GM18507 (cell line): ENCODE measurements around the gene SOX11.

Experiments used
- DNase-seq: peaks from one replicate; pipeline ENCODE4 v3.0.0; 2011; ENCODE audit warnings: low read depth; ENCODE audit not compliant: insufficient read length; ENCODE audit errors: extremely low spot score
- FAIRE-seq: peaks from 2 replicates; lab custom pipeline; 2011; peaks lifted over from hg19 to GRCh38; lab: Jason Lieb, UNC

Gene SOX11

GRCh38 chr2:5690718-5691220, 1.4 kb upstream of the SOX11 start:
- no peak for FAIRE-seq
- DNase-seq, result no peak

GRCh38 chr2:5691221-5691984, 781 bp upstream of the SOX11 start:
- no peak for FAIRE-seq
- no peak for DNase-seq

- FAIRE-seq (no peak), DNase-seq (no peak)
Observed at GRCh38 chr2:5692561-5693286, 540 bp downstream of the SOX11 start.

- no peak for DNase-seq
- no peak for FAIRE-seq
Observed at GRCh38 chr2:5693287-5694201, 1.4 kb downstream of the SOX11 start.

- DNase-seq (no peak), FAIRE-seq (no peak)
Observed at GRCh38 chr2:5694306-5694705, 2.1 kb downstream of the SOX11 start.

- DNase-seq, result no peak
- no peak for FAIRE-seq
Observed at GRCh38 chr2:5695654-5696403, 3.6 kb downstream of the SOX11 start.

- no peak for FAIRE-seq
- DNase-seq, result no peak
Observed at GRCh38 chr2:5696404-5696944, 4.3 kb downstream of the SOX11 start.

GRCh38 chr2:5696945-5697521, 4.8 kb downstream of the SOX11 start:
- DNase-seq (no peak), FAIRE-seq (no peak)

- FAIRE-seq (no peak), DNase-seq (no peak)
Observed at GRCh38 chr2:5697562-5697961, 5.4 kb downstream of the SOX11 start.

GRCh38 chr2:5698134-5698533, 6.0 kb downstream of the SOX11 start:
- FAIRE-seq (no peak), DNase-seq (no peak)

- no peak for DNase-seq
- no peak for FAIRE-seq
Observed at GRCh38 chr2:5699963-5700362, 7.8 kb downstream of the SOX11 start.

GRCh38 chr2:5700551-5700950, 8.4 kb downstream of the SOX11 start:
- FAIRE-seq, result no peak

GRCh38 chr2:5701266-5701665, 9.1 kb downstream of the SOX11 start:
- DNase-seq (no peak), FAIRE-seq (no peak)

More at GRCh38 chr2:5700551-5700950, 8.4 kb downstream of the SOX11 start:
- DNase-seq, result no peak

- DNase-seq (no peak), FAIRE-seq (no peak)
Observed at GRCh38 chr2:5703166-5703565, 11.0 kb downstream of the SOX11 start.

- no peak for FAIRE-seq
- DNase-seq, result no peak
Observed at GRCh38 chr2:5705490-5705889, 13.3 kb downstream of the SOX11 start.

- DNase-seq (no peak), FAIRE-seq (no peak)
Observed at GRCh38 chr2:5706717-5707455, 14.7 kb downstream of the SOX11 start.

- no peak for FAIRE-seq
Observed at GRCh38 chr2:5710615-5711014, 18.4 kb downstream of the SOX11 start.

GRCh38 chr2:5713101-5713500, 20.9 kb downstream of the SOX11 start:
- FAIRE-seq (no peak), DNase-seq (no peak)

More at GRCh38 chr2:5710615-5711014, 18.4 kb downstream of the SOX11 start:
- no peak for DNase-seq
